GM21717 (cell line): ENCODE results near the gene PTGR2.
"Not testable (repeated sequence)": the region's sequence is repeated elsewhere in the genome, so short reads cannot be mapped to it uniquely, and the experiment has no call there.

ENCODE experiments used
- ATAC-seq: cut with Tn5 transposase; IDR thresholded peaks from one replicate; pipeline ENCODE4 v1.9.1; 2021; ENCODE audit warnings: mild to moderate bottlenecking, moderate library complexity; ENCODE audit not compliant: unreplicated experiment

PTGR2 gene

DNA sequence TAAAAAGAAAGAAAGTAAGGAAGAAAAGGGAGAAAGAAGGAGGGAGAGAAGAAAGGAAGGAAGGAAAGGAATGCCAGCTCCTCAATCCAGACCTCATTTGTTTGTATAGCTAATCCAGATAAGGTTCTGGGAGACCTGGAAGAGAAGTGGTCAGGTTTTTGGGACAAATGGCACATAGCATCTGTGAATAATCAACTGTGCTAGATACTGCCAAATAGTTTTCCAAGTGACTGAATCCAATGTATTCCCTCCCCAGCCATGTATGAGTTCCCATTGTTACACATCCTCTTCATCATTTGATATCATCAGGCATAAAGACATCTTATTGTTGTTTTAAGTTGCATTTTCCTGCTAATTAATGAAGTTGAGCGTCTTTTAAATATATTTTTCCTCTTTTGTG lies 18.6 kb upstream of the PTGR2 start:
- no peak for ATAC-seq

GRCh38 chr14:73833530-73834260 lies 17.9 kb upstream of the PTGR2 start:
- no peak for ATAC-seq

DNA sequence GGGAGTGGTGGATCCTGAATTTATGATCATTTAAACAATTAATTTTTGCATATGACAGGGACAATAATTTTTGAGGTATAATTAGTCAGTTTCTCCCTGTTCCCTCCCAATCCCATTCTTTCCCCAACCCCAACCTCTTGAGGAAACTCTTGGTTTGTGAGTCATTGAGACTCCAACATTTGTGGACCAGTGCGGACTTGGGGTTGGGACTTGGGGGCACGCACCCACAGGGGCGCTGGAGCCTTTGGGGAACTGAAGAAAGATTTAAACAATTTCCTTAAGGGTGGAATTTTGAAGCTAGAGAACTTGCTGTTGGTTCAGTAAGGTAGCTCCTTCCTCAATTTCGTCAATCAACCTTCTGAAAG lies 17.4 kb upstream of the PTGR2 start:
- ATAC-seq: no peak

GRCh38 chr14:73838293-73839034 lies 13.2 kb upstream of the PTGR2 start:
- not testable (repeated sequence) for ATAC-seq

GRCh38 chr14:73842201-73842600 lies 9.4 kb upstream of the PTGR2 start:
- ATAC-seq: no peak

GRCh38 chr14:73842851-73843250 lies 8.8 kb upstream of the PTGR2 start:
- no peak for ATAC-seq

DNA sequence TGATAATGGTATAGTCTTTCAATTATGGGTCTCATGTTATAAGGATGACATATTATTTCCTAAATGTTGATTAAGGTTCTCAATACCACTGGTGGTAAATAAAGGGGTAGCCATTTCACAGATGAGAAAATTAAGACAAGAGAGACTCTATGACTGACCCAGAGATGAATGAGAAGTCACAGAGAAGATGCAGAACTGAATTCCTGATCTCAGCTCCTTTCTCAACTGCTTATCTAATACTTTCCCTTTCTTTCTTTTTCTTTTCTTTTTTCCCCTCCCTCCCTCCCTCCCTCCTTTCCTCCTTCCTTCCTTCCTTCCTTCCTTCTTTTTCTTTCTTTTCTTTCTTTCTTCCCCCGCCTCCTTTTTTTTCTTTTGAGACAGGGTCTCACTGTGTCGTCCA lies 8.3 kb upstream of the PTGR2 start:
- no peak for ATAC-seq

GRCh38 chr14:73846947-73847346 lies 4.7 kb upstream of the PTGR2 start:
- ATAC-seq: no peak

DNA sequence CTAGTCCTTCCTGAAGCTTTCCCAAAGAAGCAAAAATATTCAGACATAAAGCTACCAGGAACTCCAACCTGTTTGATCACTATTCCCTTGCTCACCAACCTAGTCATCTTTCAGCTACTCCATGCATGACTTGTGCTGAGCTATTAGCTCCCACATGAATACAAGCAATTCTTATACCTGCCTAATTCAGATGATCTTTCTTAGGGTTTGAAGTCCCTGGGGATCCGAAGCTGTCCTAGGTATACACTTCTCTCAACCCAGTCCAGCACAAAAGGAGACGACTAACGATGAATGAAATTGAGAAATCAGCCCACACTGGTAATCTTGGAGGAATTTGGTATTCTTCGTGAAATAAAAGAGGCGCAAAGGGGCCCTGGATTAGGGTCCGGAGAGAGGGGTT lies 631 bp upstream of the PTGR2 start:
- ATAC-seq: no peak

DNA sequence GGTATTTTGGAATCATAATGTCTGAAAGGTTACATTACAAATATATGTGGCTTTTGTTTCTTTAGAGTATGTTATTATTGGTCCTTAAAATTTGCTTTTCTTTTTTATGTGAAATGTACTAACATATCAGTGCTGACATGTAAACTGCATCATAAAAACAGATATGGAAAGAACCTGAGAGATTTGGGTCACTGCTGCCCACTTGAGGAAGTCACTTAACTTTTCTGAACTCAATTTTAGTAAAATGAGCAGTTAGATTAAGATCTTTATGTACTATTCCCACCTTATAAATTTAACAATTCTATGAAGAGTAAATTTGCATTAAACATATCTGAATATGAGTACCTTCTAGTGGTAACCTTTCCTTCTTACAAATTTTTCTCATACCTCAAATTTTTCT lies 7.5 kb downstream of the PTGR2 start:
- ATAC-seq: no peak

DNA sequence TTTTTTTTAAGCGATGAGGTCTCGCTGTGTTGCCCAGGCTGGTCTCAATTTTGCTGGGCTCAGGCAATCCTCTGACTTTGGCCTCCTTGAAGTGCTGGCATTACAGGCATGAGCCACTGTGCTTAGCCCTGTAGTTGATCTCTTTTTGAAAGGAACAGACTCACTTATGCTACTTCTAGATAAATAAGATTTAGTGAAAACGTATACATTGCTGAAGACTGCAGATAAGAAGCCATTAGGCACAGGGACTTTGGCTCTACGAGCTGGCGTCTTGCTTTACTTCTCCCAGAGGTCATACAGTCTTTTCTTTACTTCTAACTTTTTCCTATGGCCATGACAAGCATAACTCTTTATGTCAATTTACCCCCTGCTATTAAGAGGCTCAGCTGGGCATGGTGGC lies 9.4 kb downstream of the PTGR2 start:
- ATAC-seq: no peak

- ATAC-seq: no peak
Measured at GRCh38 chr14:73862480-73862879, 10.8 kb downstream of the PTGR2 start.

DNA sequence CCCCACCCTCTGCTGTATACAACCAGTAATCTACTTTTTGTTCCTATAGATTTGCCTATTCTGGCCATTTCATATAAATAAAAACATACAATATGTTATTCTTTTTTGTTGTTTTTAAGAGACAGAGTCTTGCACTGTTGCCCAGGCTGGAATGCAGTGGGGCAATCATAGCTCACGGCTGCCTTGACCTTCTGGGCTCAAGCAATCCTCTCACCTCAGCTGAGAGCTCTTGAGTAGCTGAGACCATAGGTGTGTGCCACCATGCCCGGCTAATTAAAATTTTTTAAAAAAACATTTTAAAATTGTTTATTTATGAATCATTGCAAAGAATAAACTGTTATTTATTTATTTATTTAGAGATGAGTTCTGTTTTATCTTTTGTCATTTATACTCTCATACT lies 11.6 kb downstream of the PTGR2 start:
- ATAC-seq: no peak

DNA sequence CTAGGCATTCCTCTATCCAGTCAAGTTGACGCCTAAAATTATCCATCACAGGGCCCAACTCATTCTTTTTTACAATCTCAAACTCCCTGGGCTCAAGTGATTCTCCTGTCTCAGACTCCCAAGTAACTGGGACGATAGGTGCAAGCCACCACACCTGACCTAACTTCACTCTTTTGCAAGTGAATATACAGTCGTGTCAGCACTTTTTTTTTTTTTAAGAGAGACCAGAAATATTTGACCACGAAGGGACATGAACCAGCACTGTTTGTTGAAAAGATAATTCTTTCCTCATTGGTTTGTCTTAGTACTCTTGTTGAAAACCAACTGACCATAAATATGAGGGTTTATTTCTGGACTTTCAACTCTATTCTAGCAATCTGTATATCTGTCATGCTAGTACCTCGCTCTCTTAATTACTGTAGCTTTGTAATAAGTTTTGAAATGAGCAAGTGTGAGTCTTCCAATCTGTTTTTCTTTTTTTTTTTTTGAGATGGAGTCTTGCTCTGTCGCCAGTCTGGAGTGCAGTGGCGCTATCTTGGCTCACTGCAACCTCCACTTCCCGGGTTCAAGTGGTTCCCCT lies 14.0 kb downstream of the PTGR2 start:
- no peak for ATAC-seq

DNA sequence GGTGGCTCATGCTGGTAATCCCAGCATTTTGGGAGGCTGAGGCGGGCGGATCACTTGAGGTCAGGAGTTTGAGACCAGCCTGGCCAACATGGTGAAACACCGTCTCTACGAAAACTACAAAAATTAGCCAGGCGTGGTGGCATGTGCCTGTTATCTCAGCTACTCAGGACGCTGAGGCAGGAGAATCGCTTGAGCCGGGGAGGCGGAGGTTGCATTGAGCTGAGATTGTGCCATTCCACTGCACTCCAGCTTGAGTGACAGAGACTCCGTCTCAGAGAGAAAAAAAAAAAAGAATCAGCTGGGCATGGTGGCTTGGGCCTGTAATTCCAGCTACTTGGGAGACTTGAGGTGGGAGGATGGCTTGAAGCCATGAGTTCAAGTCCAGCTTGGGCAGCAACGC lies 18.1 kb downstream of the PTGR2 start:
- ATAC-seq: not testable (repeated sequence)

DNA sequence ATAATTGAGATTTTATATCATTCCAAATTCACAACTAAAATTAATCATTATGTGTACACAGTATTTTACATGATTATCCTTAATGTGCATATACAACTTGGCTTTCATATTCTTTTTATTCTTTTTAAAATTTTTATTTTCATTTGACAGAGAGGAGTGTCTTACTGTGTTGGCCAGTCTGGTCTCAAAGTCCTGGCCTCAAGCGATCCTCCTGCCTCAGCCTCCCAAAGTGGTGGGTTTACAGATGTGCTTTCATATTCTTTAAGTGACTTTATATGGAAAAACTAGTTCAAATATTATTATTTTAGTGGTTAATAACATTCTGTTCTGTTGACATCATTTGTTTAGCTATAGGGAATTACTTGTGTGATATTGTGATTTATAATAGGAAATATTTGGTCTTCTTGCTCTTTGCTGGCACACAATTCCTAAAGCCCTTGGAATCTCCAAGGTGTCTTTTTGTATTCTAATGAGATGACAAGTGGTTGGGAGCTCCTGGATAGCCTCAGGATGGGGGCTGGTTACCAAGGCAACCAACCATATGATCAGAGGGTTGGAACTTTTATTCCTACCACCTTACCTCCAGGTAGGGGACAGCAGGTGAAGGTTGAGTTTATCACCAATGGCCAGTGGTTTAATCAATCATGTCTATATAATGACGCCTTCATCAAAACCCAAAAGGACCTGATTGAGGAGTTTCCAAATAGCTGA lies 19.0 kb downstream of the PTGR2 start:
- ATAC-seq: no peak

DNA sequence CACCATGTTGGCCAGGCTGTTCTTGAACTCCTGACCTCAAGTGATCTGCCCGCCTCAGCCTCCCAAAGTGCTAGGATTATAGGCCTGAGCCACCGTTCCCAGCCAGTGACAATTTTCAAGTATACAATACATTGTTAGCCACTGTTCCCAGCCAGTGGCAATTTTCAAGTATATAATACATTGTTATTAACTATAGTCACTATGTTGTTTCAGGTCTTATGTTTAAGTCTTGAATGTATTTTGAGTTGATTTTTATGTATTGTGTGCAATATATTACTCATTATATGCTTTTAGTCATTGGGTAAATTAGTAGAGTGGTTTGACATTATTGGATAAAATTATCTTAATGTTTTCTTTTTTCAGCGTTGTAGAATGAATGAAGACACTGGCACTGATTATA lies 22.0 kb downstream of the PTGR2 start:
- ATAC-seq: no peak

DNA sequence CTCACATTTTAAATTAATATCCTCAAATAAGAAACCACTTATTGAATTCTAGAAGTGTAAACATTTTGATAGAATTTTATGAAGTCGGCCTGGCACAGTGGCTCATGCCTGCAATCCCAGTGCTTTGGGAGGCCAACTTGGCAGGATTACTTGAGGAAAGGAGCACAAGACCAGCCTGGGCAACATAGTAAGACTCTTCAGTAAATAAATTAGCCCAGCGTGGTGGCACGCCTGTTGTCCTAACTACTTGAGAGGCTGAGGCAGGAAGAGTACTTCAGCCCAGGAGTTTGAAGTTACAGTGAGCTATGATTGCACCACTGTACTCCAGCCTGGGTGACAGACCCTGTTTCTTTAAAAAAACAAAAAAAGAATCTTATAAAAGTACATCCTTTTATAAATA lies 26.2 kb downstream of the PTGR2 start:
- ATAC-seq: no peak

DNA sequence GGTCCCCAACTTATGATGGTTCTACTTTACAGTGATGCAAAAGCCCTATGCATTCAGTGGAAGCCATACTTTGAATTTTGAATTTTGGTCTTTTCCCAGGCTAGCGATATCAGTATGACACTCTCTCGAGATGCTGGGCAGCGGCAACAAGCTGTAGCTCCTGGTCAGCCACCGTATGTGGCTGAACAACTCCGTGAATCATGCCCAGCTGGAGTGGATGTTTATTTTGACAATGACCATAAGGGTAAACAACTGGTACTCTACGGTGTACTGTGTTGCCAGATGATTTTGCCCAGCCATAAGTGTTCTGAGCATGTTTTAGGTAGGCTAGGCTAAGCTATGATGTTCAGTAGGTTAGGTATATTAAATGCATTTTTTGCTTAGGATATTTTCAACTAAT lies 26.8 kb downstream of the PTGR2 start:
- no peak for ATAC-seq

- ATAC-seq: no peak
Measured at GRCh38 chr14:73879027-73879426, 27.4 kb downstream of the PTGR2 start.

GRCh38 chr14:73884438-73885190 lies 33.0 kb downstream of the PTGR2 start:
- ATAC-seq: no peak
